Muscle layer of colon (tissue), 2 donors: ENCODE data around the gene ORC6.

ENCODE experiments used
- H3K27ac ChIP-seq: one replicate; pipeline ENCODE4 v1.7.0; 2013; ENCODE audit warnings: low read depth, mild to moderate bottlenecking, low read length, moderate library complexity
- H3K27me3 ChIP-seq, 2 donors: one replicate each; pipeline ENCODE4 v1.7.0; 2013; ENCODE audit warnings: low read length in 2 of 2, mild to moderate bottlenecking in 2 of 2; ENCODE audit not compliant: insufficient read depth in 2 of 2, control insufficient read depth in 1 of 2
- H3K36me3 ChIP-seq: one replicate; pipeline ENCODE4 v1.7.0; 2013; ENCODE audit warnings: mild to moderate bottlenecking, low read length; ENCODE audit not compliant: insufficient read depth
- H3K4me1 ChIP-seq: one replicate; pipeline ENCODE4 v1.7.0; 2013; ENCODE audit warnings: mild to moderate bottlenecking, low read length; ENCODE audit not compliant: insufficient read depth
- H3K4me3 ChIP-seq, 2 donors: one replicate each; pipeline ENCODE4 v1.7.0; 2013; ENCODE audit warnings: low read length in 2 of 2, low read depth in 1 of 2, mild to moderate bottlenecking in 1 of 2, moderate library complexity in 1 of 2
- H3K9ac ChIP-seq: one replicate; pipeline ENCODE4 v1.7.0; 2013; ENCODE audit warnings: low read length
- H3K9me3 ChIP-seq: one replicate; pipeline ENCODE4 v1.7.0; 2013; ENCODE audit warnings: mild to moderate bottlenecking, low read length
- donor health status: abdominal sarcoma.
- donor health status: Adenocarcinoma of cecum.

ORC6 gene

GRCh38 chr16:46706642-46707041 is 17.2 kb downstream of the ORC6 start:
- Histone ChIP-seq H3K27me3 (no peaks in the 10 kb centered on the region), H3K4me1 (no peaks in the 10 kb centered on the region), H3K9ac (no peak overlapping the region), H3K27ac (no peak overlapping the region), H3K4me3 (no peak overlapping the region), H3K9me3 (no peaks in the 10 kb centered on the region), H3K36me3 (no peaks in the 10 kb centered on the region)

- no peak overlapping the region for H3K9ac ChIP-seq
- H3K4me3 ChIP-seq: no peak overlapping the region
- no peaks in the 10 kb centered on the region for H3K9me3 ChIP-seq
- H3K27me3 ChIP-seq: no peaks in the 10 kb centered on the region
- no peak overlapping the region for H3K27ac ChIP-seq
- no peaks in the 10 kb centered on the region for H3K36me3 ChIP-seq
- no peaks in the 10 kb centered on the region for H3K4me1 ChIP-seq
These were observed 20.1 kb downstream of the ORC6 start for GRCh38 chr16:46709469-46710005.

GRCh38 chr16:46711106-46712058 is 21.9 kb downstream of the ORC6 start:
- no peaks in the 10 kb centered on the region for H3K9me3 ChIP-seq
- H3K4me1 ChIP-seq: no peaks in the 10 kb centered on the region
- no peaks in the 10 kb centered on the region for H3K27me3 ChIP-seq
- no peak overlapping the region for H3K27ac ChIP-seq
- no peak overlapping the region for H3K9ac ChIP-seq
- no peak overlapping the region for H3K4me3 ChIP-seq
- no peaks in the 10 kb centered on the region for H3K36me3 ChIP-seq

- H3K27me3 ChIP-seq: no peaks in the 10 kb centered on the region
- H3K4me3 ChIP-seq: no peak overlapping the region
- no peaks in the 10 kb centered on the region for H3K36me3 ChIP-seq
- no peaks in the 10 kb centered on the region for H3K4me1 ChIP-seq
- no peak overlapping the region for H3K9ac ChIP-seq
- no peak overlapping the region for H3K27ac ChIP-seq
- no peaks in the 10 kb centered on the region for H3K9me3 ChIP-seq
These were observed 23.5 kb downstream of the ORC6 start for GRCh38 chr16:46712911-46713310.

- Histone ChIP-seq H3K4me1 (no peaks in the 10 kb centered on the region), H3K36me3 (no peaks in the 10 kb centered on the region)
These were observed 24.2 kb downstream of the ORC6 start for GRCh38 chr16:46713634-46714033.

GRCh38 chr16:46714797-46715591 is 25.5 kb downstream of the ORC6 start:
- Histone ChIP-seq H3K4me3 (no peak overlapping the region), H3K9ac (no peak overlapping the region), H3K4me1 (no peaks in the 10 kb centered on the region), H3K27ac (no peak overlapping the region), H3K27me3 (no peaks in the 10 kb centered on the region), H3K36me3 (no peaks in the 10 kb centered on the region), H3K9me3 (no peaks in the 10 kb centered on the region)

More at GRCh38 chr16:46713634-46714033, 24.2 kb downstream of the ORC6 start:
- Histone ChIP-seq H3K27ac (no peak overlapping the region), H3K27me3 (no peaks in the 10 kb centered on the region), H3K9me3 (no peaks in the 10 kb centered on the region), H3K4me3 (no peak overlapping the region), H3K9ac (no peak overlapping the region)

- H3K36me3 ChIP-seq: no peaks in the 10 kb centered on the region
- H3K27ac ChIP-seq: no peak overlapping the region
- H3K4me1 ChIP-seq: no peaks in the 10 kb centered on the region
- no peaks in the 10 kb centered on the region for H3K27me3 ChIP-seq
- H3K4me3 ChIP-seq: no peak overlapping the region
- no peak overlapping the region for H3K9ac ChIP-seq
- H3K9me3 ChIP-seq: no peaks in the 10 kb centered on the region
These were observed 26.4 kb downstream of the ORC6 start for GRCh38 chr16:46715769-46716305.

- Histone ChIP-seq H3K9me3 (no peaks in the 10 kb centered on the region), H3K9ac (no peak overlapping the region), H3K36me3 (no peaks in the 10 kb centered on the region), H3K4me3 (no peak overlapping the region), H3K4me1 (no peaks in the 10 kb centered on the region), H3K27me3 (no peaks in the 10 kb centered on the region), H3K27ac (no peak overlapping the region)
These were observed 28.2 kb downstream of the ORC6 start for GRCh38 chr16:46717692-46718091.

GRCh38 chr16:46718214-46718613 is 28.8 kb downstream of the ORC6 start:
- H3K36me3 ChIP-seq: no peaks in the 10 kb centered on the region
- no peak overlapping the region for H3K9ac ChIP-seq
- no peak overlapping the region for H3K4me3 ChIP-seq

GRCh38 chr16:46719528-46719927 is 30.1 kb downstream of the ORC6 start:
- H3K36me3 ChIP-seq: no peaks in the 10 kb centered on the region
- H3K4me3 ChIP-seq: no peak overlapping the region
- no peaks in the 10 kb centered on the region for H3K4me1 ChIP-seq
- H3K27ac ChIP-seq: no peak overlapping the region
- no peak overlapping the region for H3K9ac ChIP-seq
- no peaks in the 10 kb centered on the region for H3K9me3 ChIP-seq
- H3K27me3 ChIP-seq: no peaks in the 10 kb centered on the region

More at GRCh38 chr16:46718214-46718613, 28.8 kb downstream of the ORC6 start:
- H3K9me3 ChIP-seq: no peaks in the 10 kb centered on the region
- H3K27me3 ChIP-seq: no peaks in the 10 kb centered on the region
- no peak overlapping the region for H3K27ac ChIP-seq
- H3K4me1 ChIP-seq: no peaks in the 10 kb centered on the region

- Histone ChIP-seq H3K9me3 (no peaks in the 10 kb centered on the region), H3K27ac (no peak overlapping the region), H3K27me3 (no peaks in the 10 kb centered on the region), H3K4me1 (no peaks in the 10 kb centered on the region), H3K4me3 (no peak overlapping the region), H3K9ac (no peak overlapping the region), H3K36me3 (no peaks in the 10 kb centered on the region)
These were observed 31.2 kb downstream of the ORC6 start for GRCh38 chr16:46720619-46721018.
